C4-2B (cell line): Measurements from ENCODE around the gene DSC3.

Experiments
- H3K27ac ChIP-seq: fragments of 450-650 bp; 2 replicates; pipeline ENCODE4 v1.5.1; 2017
- CTCF ChIP-seq: fragments of 450-650 bp; conservative IDR thresholded peaks from 2 replicates; pipeline ENCODE4 v1.5.1; 2017; ENCODE audit warnings: mild to moderate bottlenecking
- ZFX ChIP-seq: fragments of 450-650 bp; IDR thresholded peaks from 2 replicates; pipeline ENCODE4 v1.6.1; 2017

The DSC3 gene

DNA sequence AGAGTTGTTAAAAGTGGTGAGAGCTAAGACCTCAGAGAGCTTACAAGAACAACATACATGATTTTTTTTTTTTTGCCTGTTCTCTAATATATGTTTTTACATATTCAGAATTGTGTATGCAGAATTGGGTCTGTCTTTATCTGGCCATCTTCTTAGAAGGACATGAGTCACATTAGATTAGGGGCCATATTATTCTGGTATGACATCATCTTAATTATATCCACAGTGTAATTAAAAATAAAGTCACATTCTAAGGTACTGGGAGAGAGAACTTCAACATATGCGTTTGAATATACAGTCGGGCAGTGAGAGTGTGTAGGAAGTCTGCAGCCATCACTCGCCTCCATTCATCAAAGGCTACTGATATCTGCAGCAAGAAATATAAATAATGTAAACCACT, 88.3 kb downstream of the DSC3 start:
- no peak overlapping the region for H3K27ac ChIP-seq
- TF ChIP-seq ZFX, result no peak
- TF ChIP-seq CTCF, result no peak

DNA sequence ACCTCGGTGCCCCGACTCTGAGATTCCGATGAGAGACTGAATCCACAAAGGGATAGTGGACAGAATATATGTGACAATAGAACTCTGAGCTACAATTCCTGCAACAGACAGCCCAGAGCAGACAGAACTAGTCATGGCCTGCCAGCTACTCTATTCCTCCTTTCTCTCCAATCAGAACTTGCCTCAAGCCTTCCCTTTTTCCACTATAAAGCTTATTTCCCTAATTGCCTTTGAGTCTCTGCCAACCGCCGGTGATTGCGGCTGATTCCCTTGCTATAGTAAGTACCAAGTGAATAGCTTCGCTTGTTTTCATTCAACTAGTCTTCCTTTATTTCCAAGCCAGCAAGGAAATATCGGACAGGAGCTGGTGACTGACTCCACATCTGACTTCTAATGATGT, 96.8 kb downstream of the DSC3 start:
- no peak overlapping the region for H3K27ac ChIP-seq
- no peak for TF ChIP-seq ZFX
- TF ChIP-seq CTCF, result no peak

- TF ChIP-seq CTCF, result no peak
- no peak for TF ChIP-seq ZFX
- no peak overlapping the region for H3K27ac ChIP-seq
Measured at GRCh38 chr18:30944773-30945417, 97.6 kb downstream of the DSC3 start.

GRCh38 chr18:30940952-30941539, 101.5 kb downstream of the DSC3 start:
- TF ChIP-seq ZFX (no peak), CTCF (no peak)
- H3K27ac ChIP-seq, result no peak overlapping the region
